Osteoblast (primary cell): ENCODE data around the gene PRMT9. TPM values are rescaled to one million over a fixed set of nuclear protein-coding genes. Genes with fewer than 3 reads are reported as not detected.

Experiments
- DNase-seq: peaks from one replicate; pipeline ENCODE4 v3.0.0; 2011; ENCODE audit warnings: low spot score, mixed read lengths; ENCODE audit not compliant: insufficient read length; ENCODE audit errors: missing footprints
- H2AFZ ChIP-seq: 2 replicates; pipeline ENCODE4 v1.6.0; 2011; ENCODE audit warnings: mild to moderate bottlenecking, low read length
- H3K27ac ChIP-seq: 2 replicates; pipeline ENCODE4 v1.5.1; 2011; ENCODE audit warnings: mild to moderate bottlenecking, low read depth, low read length, moderate library complexity
- H3K27me3 ChIP-seq: 2 replicates; pipeline ENCODE4 v1.6.0; 2012; ENCODE audit warnings: mild to moderate bottlenecking, control low read depth, inconsistent platforms, low read length, moderate library complexity; ENCODE audit not compliant: insufficient read depth
- H3K36me3 ChIP-seq: 2 replicates; pipeline ENCODE4 v1.5.1; 2011; ENCODE audit warnings: mild to moderate bottlenecking, low read length, control low read depth, moderate library complexity; ENCODE audit not compliant: insufficient read depth
- H3K4me1 ChIP-seq: 2 replicates; pipeline ENCODE4 v1.5.1; 2011; ENCODE audit warnings: mild to moderate bottlenecking, low read length, control low read depth, moderate library complexity; ENCODE audit not compliant: insufficient read depth
- H3K4me2 ChIP-seq: 2 replicates; pipeline ENCODE4 v1.6.0; 2011; ENCODE audit warnings: mild to moderate bottlenecking, low read length; ENCODE audit not compliant: insufficient read depth
- H3K4me3 ChIP-seq: fragments of 200-600 bp; sonication (generic); 3 replicates; pipeline ENCODE4 v1.5.1; 2012; ENCODE audit warnings: mild to moderate bottlenecking, low read length, inconsistent platforms; ENCODE audit not compliant: insufficient read depth
- H3K79me2 ChIP-seq: 2 replicates; pipeline ENCODE4 v1.6.0; 2012; ENCODE audit warnings: mild to moderate bottlenecking, low read length, control low read depth, inconsistent platforms; ENCODE audit not compliant: insufficient read depth
- H3K9me3 ChIP-seq: 2 replicates; pipeline ENCODE4 v1.5.1; 2011; ENCODE audit warnings: low read depth, low read length, control low read depth
- H4K20me1 ChIP-seq: 2 replicates; pipeline ENCODE4 v1.6.0; 2012; ENCODE audit warnings: mild to moderate bottlenecking, low read length, control low read depth; ENCODE audit not compliant: insufficient read depth
- total RNA-seq: library from RNA; depleted of rRNA; stranded (reverse); fragments of >200 nt; gene quantifications from 2 replicates; pipeline ENCODE4 v1.2.3, GENCODE V29; 2012
- TF ChIP-seq, protein P1 (sequence below): IDR thresholded peaks from 2 replicates; pipeline ENCODE4 v1.5.1; 2011; ENCODE audit warnings: mild to moderate bottlenecking, low read depth, low read length, moderate library complexity; ENCODE audit errors: extremely low read depth

Gene PRMT9
- total RNA-seq, 1 donor, result 9.0 TPM

DNA sequence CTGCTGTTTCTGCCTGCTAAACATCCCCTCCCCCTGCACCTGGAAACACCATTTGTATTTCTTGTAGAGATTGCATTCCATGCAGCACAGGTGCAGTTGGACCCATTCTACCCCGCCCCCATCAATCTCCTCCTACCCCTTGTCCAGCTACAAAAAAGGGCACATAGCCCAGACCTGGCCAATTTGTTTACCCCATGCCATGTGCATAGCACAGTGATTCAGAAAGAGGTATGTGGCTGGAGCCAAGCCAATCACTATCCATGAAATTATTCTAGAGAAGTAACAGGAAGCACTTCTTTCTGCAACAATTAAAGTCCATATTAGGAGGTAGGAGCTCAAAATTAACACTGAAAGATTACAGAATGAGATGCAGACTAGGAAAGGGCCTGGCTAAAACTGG lies 87.0 kb downstream of the PRMT9 start:
- Histone ChIP-seq H3K4me2 (peak overlapping the region; percentile 14), H3K36me3 (no peaks in the 10 kb centered on the region), H3K27ac (peak overlapping the region; percentile 33), H3K9me3 (no peaks in the 10 kb centered on the region), H2AFZ (peak overlapping the region; percentile 58), H3K4me1 (peaks cover 18% of the 10 kb centered on the region), H3K27me3 (no peaks in the 10 kb centered on the region), H3K4me3 (no peak overlapping the region), H4K20me1 (no peaks in the 10 kb centered on the region), H3K79me2 (no peaks in the 10 kb centered on the region)
- TF ChIP-seq, protein P1, sequence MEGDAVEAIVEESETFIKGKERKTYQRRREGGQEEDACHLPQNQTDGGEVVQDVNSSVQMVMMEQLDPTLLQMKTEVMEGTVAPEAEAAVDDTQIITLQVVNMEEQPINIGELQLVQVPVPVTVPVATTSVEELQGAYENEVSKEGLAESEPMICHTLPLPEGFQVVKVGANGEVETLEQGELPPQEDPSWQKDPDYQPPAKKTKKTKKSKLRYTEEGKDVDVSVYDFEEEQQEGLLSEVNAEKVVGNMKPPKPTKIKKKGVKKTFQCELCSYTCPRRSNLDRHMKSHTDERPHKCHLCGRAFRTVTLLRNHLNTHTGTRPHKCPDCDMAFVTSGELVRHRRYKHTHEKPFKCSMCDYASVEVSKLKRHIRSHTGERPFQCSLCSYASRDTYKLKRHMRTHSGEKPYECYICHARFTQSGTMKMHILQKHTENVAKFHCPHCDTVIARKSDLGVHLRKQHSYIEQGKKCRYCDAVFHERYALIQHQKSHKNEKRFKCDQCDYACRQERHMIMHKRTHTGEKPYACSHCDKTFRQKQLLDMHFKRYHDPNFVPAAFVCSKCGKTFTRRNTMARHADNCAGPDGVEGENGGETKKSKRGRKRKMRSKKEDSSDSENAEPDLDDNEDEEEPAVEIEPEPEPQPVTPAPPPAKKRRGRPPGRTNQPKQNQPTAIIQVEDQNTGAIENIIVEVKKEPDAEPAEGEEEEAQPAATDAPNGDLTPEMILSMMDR, result no peak
- no peak for DNase-seq

DNA sequence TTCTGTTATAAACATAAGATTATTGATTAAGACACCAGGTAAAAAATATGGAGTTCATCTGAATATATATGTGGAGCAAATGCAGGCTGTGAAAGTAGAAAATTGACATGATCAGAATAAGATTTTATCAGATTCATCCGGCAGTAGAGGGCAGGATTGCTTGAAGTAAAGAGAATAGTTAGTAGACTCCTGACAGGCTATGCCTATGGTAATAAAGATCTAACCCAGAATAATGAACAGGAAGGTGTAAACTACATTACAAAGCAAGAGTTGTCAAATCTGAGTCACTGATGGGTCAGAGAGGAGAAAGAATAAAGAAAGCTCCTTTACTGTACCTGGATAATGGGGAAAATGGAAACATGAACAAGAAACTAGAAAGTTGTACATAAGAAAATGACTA lies 87.6 kb downstream of the PRMT9 start:
- Histone ChIP-seq H3K4me1 (peaks cover 18% of the 10 kb centered on the region), H3K9me3 (no peaks in the 10 kb centered on the region), H3K27me3 (no peaks in the 10 kb centered on the region), H3K27ac (no peak overlapping the region), H2AFZ (no peak overlapping the region), H3K4me3 (no peak overlapping the region), H3K79me2 (no peaks in the 10 kb centered on the region), H4K20me1 (no peaks in the 10 kb centered on the region), H3K4me2 (no peak overlapping the region), H3K36me3 (no peaks in the 10 kb centered on the region)
- peak; percentile 26 for DNase-seq
- TF ChIP-seq, protein P1, result peak; percentile 13

DNA sequence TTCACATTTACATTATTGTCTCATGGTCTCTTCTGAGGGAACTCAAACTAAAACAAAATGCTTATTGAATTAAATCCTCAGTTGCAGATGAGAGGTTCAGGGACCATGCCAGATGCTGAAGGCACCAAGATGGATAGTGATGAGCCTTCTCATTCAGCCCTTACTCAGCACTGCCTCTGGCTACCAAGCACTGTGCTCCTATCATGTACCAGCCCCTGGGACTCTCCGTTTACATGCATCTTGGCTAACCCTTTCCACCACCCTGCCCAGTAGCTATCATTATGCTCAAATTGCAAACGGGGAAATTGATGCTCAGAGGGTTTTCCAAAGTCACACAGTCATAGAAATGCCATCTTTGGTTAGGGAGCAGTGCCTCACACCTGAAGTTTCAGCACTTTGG lies 89.4 kb downstream of the PRMT9 start:
- DNase-seq, result peak; percentile 6
- H3K9me3 ChIP-seq, result no peaks in the 10 kb centered on the region
- H3K27me3 ChIP-seq, result no peaks in the 10 kb centered on the region
- TF ChIP-seq, protein P1, result no peak
- no peaks in the 10 kb centered on the region for H3K79me2 ChIP-seq
- no peak overlapping the region for H3K4me3 ChIP-seq
- H4K20me1 ChIP-seq, result no peaks in the 10 kb centered on the region
- peaks cover 18% of the 10 kb centered on the region for H3K4me1 ChIP-seq
- H3K27ac ChIP-seq, result no peak overlapping the region
- peak overlapping the region; percentile 52 for H3K4me2 ChIP-seq
- H2AFZ ChIP-seq, result peak overlapping the region; percentile 18
- H3K36me3 ChIP-seq, result no peaks in the 10 kb centered on the region

DNA sequence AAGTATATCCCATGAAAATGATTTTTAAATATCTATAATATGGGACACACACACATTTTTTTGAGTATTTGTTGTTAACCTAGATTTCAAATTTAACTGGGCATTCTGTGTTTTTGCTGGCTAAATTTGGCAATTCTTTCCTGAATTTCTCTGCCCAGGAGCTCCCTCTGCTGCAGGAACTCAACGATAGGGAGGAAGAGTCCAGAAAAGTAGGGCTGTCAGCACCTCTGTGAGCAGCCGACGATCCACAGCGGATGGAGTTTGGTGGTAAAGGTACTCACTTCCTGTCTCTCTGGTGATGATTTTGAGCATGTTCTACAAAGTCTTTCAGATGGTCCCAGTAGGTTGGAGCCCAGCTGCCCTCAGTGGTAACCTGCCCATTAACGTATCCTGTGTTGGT lies 89.9 kb downstream of the PRMT9 start:
- no peaks in the 10 kb centered on the region for H3K27me3 ChIP-seq
- no peak overlapping the region for H3K27ac ChIP-seq
- no peaks in the 10 kb centered on the region for H3K9me3 ChIP-seq
- no peaks in the 10 kb centered on the region for H3K79me2 ChIP-seq
- no peak overlapping the region for H3K4me3 ChIP-seq
- peaks cover 17% of the 10 kb centered on the region for H3K4me1 ChIP-seq
- peak overlapping the region; percentile 18 for H2AFZ ChIP-seq
- H3K4me2 ChIP-seq, result peak overlapping the region; percentile 52
- TF ChIP-seq, protein P1, result peak; percentile 35
- no peaks in the 10 kb centered on the region for H4K20me1 ChIP-seq
- DNase-seq, result peak; percentile 19
- H3K36me3 ChIP-seq, result no peaks in the 10 kb centered on the region
